Endothelial cell of umbilical vein (primary cell): Measurements from ENCODE around the gene FZD10. TPM values are rescaled to one million over a fixed set of nuclear protein-coding genes. Genes with fewer than 3 reads are reported as not detected.

Source experiments
- BruUV-seq: library from RNA; stranded (reverse); fragments of 400-500 nt; replicated peaks from 2 replicates; lab custom pipeline; 2021; lab: Mats Ljungman, UMichigan
- CTCF ChIA-PET: fragments of 300-600, 350-600 bp; sonication (Branson Sonifier 250); formaldehyde crosslinking; loops from one replicate; lab custom pipeline; 2021; ENCODE audit warnings: antibody characterized with exemption, inconsistent platforms; lab: Charles Lee
- POLR2A ChIA-PET: fragments of 300-600, 350-600 bp; sonication (Branson Sonifier 250); formaldehyde crosslinking; loops from one replicate; lab custom pipeline; 2021; ENCODE audit warnings: antibody characterized with exemption, inconsistent platforms; lab: Charles Lee
- DNase-seq: peaks from one replicate; pipeline ENCODE4 v3.0.0-alpha.2; 2011; ENCODE audit warnings: low read depth, low spot score
- FAIRE-seq: peaks from 2 replicates; lab custom pipeline; 2011; peaks lifted over from hg19 to GRCh38; lab: Jason Lieb, UNC
- H2AFZ ChIP-seq: 2 replicates; pipeline ENCODE4 v1.6.0; 2012; ENCODE audit warnings: low read depth, low read length, control low read depth, inconsistent platforms
- H3K27ac ChIP-seq: 2 replicates; pipeline ENCODE4 v1.5.1; 2011; ENCODE audit warnings: low read depth, mild to moderate bottlenecking, control low read depth, low read length, moderate library complexity; ENCODE audit not compliant: insufficient read depth
- H3K27me3 ChIP-seq, 2 experiments: 2 replicates each; pipeline versions ENCODE4 v1.6.0 to v1.6.1; 2011; ENCODE audit warnings: low read length in 2 of 2, mixed read lengths in 1 of 2; ENCODE audit not compliant: control insufficient read depth in 2 of 2, insufficient read depth in 2 of 2
- H3K36me3 ChIP-seq, 2 experiments: 2 replicates in 1 of 2; 3 replicates in 1 of 2; pipeline ENCODE4 v1.5.1; 2011; ENCODE audit warnings: low read length in 2 of 2, mild to moderate bottlenecking in 1 of 2, moderate library complexity in 1 of 2; ENCODE audit not compliant: control insufficient read depth in 2 of 2, insufficient read depth in 2 of 2; ENCODE audit errors: extremely low read depth in 1 of 2
- H3K4me1 ChIP-seq: 3 replicates; pipeline ENCODE4 v1.5.1; 2011; ENCODE audit warnings: mild to moderate bottlenecking, low read length; ENCODE audit not compliant: control insufficient read depth, insufficient read depth; ENCODE audit errors: extremely low read depth
- H3K4me2 ChIP-seq: 2 replicates; pipeline ENCODE4 v1.6.1; 2011; ENCODE audit warnings: low read length, control low read depth, mixed read lengths; ENCODE audit not compliant: insufficient read depth
- H3K4me3 ChIP-seq, 3 experiments: fragments of 200-600 bp in 1 of 3; sonication (generic), shearing (Covaris generic) in 1 of 3; replicated peaks in 1 of 3; 2 replicates each; pipeline ENCODE4 v1.5.1; 2011 to 2016; ENCODE audit warnings: control low read depth in 3 of 3, low read length in 3 of 3, mild to moderate bottlenecking in 2 of 3, inconsistent platforms in 1 of 3, low read depth in 1 of 3, moderate library complexity in 1 of 3; ENCODE audit not compliant: insufficient read depth in 1 of 3
- H3K79me2 ChIP-seq: 2 replicates; pipeline ENCODE4 v1.6.0; 2012; ENCODE audit warnings: low read length, inconsistent platforms; ENCODE audit not compliant: control insufficient read depth, insufficient read depth
- H3K9ac ChIP-seq: replicated peaks from 2 replicates; pipeline ENCODE3; 2011; ENCODE audit warnings: low read length, control low read depth; ENCODE audit not compliant: insufficient read depth; ENCODE audit errors: extremely low read depth
- H3K9me1 ChIP-seq: replicated peaks from 3 replicates; pipeline ENCODE4 v1.6.0; 2011; ENCODE audit warnings: mild to moderate bottlenecking, low read length; ENCODE audit not compliant: control insufficient read depth, insufficient read depth; ENCODE audit errors: extremely low read depth
- H3K9me3 ChIP-seq: replicated peaks from 2 replicates; pipeline ENCODE4 v1.5.1; 2012; ENCODE audit warnings: low read length, inconsistent platforms; ENCODE audit not compliant: control insufficient read depth, insufficient read depth
- H4K20me1 ChIP-seq: replicated peaks from 2 replicates; pipeline ENCODE3; 2011; ENCODE audit warnings: mild to moderate bottlenecking, low read length; ENCODE audit not compliant: control insufficient read depth, insufficient read depth; ENCODE audit errors: extremely low read depth
- CTCF ChIP-seq, 2 donors: IDR thresholded peaks; 1 replicate in 1 of 2; 2 replicates in 1 of 2; pipeline ENCODE4 v1.5.1; 2011; ENCODE audit warnings: low read length in 2 of 2, mild to moderate bottlenecking in 2 of 2, moderate library complexity in 2 of 2, control low read depth in 1 of 2, inconsistent platforms in 1 of 2, low read depth in 1 of 2; ENCODE audit not compliant: insufficient read depth in 1 of 2; ENCODE audit errors: extremely low read depth in 1 of 2
- EZH2 ChIP-seq: IDR thresholded peaks from 2 replicates; pipeline ENCODE4 v1.6.1; 2012; ENCODE audit warnings: borderline replicate concordance, low read depth, mild to moderate bottlenecking, moderate library complexity, low read length, inconsistent platforms; ENCODE audit not compliant: severe bottlenecking
- FOS ChIP-seq: IDR thresholded peaks from 2 replicates; pipeline ENCODE4 v1.6.1; 2011; ENCODE audit warnings: mild to moderate bottlenecking, low read length, moderate library complexity, borderline replicate concordance; ENCODE audit not compliant: insufficient read depth
- GATA2 ChIP-seq: IDR thresholded peaks from 2 replicates; pipeline ENCODE4 v1.7.0; 2011; ENCODE audit warnings: low read depth, mild to moderate bottlenecking, moderate library complexity, mixed read lengths, low read length; ENCODE audit not compliant: insufficient read length, insufficient read depth
- JUN ChIP-seq: IDR thresholded peaks from 2 replicates; pipeline ENCODE4 v1.6.1; 2011; ENCODE audit warnings: borderline replicate concordance, low read depth; ENCODE audit not compliant: insufficient read length, insufficient read depth
- MYC ChIP-seq: IDR thresholded peaks from one replicate; pipeline ENCODE4 v1.6.1; 2011; ENCODE audit warnings: mild to moderate bottlenecking, low read depth, low read length
- POLR2A ChIP-seq: IDR thresholded peaks from 2 replicates; pipeline ENCODE4 v1.6.1; 2012; ENCODE audit warnings: low read depth, mild to moderate bottlenecking, control low read depth, low read length
- dilution Hi-C: fragments of 300-500 bp; cut with MboI; formaldehyde crosslinking; loops from one replicate; pipeline ENCODE4 v1.15.0; 2019; ENCODE audit warnings: low sequenced_read_pairs; ENCODE audit not compliant: extremely low pct_ligation_motif_present
- intact Hi-C: fragments of 100-400 bp; cut with micrococcal nuclease; formaldehyde crosslinking; loops from one replicate; pipeline ENCODE4 v1.10.0; 2022
- polyA plus RNA-seq, 4 experiments: library from polyadenylated mRNA; depleted of rRNA in 3 of 4; stranded (reverse) in 3 of 4; unstranded in 1 of 4; fragments of >200 nt; gene quantifications; 2 replicates each; pipeline versions ENCODE4 v1.2.1 to v1.2.3, GENCODE V29; 2011 to 2012; ENCODE audit warnings: missing spikeins in 1 of 4
- total RNA-seq: library from RNA; stranded (reverse); gene quantifications from 2 replicates; pipeline ENCODE4 v1.2.3, GENCODE V29; 2021
- TF ChIP-seq, protein P1 (sequence below): IDR thresholded peaks from 2 replicates; pipeline ENCODE4 v1.6.1; 2011; ENCODE audit not compliant: insufficient read depth, insufficient read length

FZD10 gene
- total and polyA plus RNA-seq, 2 donors (not counting 3 experiments of a cell fraction or from before 2014, with no cell fraction given): not detected

DNA sequence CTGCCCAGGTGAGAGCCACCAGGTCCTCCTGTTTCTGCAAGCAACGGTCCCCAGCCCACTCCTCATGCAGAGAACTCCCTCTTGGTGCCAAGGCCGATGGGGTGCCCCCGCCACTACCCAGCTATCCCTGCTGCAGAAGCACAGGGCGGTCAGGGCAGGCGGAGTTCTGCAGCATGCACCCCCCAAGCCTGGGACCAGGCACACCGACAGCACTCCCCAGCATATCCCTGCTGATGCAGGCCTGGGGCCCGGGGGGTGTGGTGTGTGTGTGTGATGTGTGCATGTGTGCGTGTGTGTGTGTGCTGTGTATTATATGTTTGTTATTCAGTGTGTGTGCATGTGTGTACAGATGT is 27.7 kb upstream of the FZD10 start:
- Histone ChIP-seq H4K20me1 (no peaks in the 10 kb centered on the region), H3K4me3 (no peak overlapping the region), H3K27me3 (no peaks in the 10 kb centered on the region), H3K9me1 (no peaks in the 10 kb centered on the region), H3K9ac (no peak overlapping the region), H3K36me3 (no peaks in the 10 kb centered on the region), H3K9me3 (peaks cover 10% of the 10 kb centered on the region), H2AFZ (no peak overlapping the region), H3K79me2 (no peaks in the 10 kb centered on the region), H3K4me2 (no peak overlapping the region), H3K4me1 (no peaks in the 10 kb centered on the region), H3K27ac (no peak overlapping the region)
- FAIRE-seq: no peak
- dilution Hi-C loops: no loop called here
- POLR2A ChIA-PET: no interaction called here
- CTCF ChIA-PET: no interaction called here
- TF ChIP-seq POLR2A (no peak), FOS (no peak)
- no peak for DNase-seq
- no TSS peak for BruUV-seq
- intact Hi-C loops: no loop called here

DNA sequence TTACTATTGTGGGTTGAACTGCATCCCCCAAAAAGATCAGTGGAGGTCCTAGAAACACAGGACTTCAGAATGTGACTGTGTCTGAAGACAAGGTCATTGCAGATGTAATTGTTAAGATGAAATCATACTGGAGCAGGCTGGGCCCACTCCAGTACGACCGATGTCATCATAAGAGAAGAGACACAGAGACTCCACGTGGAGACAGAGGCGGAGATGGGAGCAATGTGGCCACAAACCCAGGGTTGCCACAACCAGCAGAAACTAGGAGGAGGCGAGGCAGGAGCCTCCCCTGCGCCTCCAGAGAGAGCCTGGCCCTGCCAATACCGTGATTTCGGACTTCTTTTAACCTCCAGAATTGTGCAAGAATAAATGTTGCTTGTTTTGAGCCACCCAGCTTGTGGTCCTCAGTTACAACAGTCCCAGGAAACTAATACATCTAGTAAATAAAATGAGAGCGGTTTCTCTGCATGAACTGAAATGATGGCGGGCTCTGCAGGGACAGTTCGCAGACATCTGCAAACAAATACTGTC is 25.7 kb upstream of the FZD10 start:
- H3K4me2 ChIP-seq: no peak overlapping the region
- no peak overlapping the region for H3K9ac ChIP-seq
- FAIRE-seq (no peak), DNase-seq (no peak)
- H3K27me3 ChIP-seq: no peaks in the 10 kb centered on the region
- H2AFZ ChIP-seq: no peak overlapping the region
- dilution Hi-C loops (no loop called here), intact Hi-C loops (no loop called here)
- H3K4me3 ChIP-seq: no peak overlapping the region
- no peak for TF ChIP-seq JUN
- no peak for TF ChIP-seq FOS
- no peak for TF ChIP-seq EZH2
- TF ChIP-seq, protein P1, sequence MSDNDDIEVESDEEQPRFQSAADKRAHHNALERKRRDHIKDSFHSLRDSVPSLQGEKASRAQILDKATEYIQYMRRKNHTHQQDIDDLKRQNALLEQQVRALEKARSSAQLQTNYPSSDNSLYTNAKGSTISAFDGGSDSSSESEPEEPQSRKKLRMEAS: no peak
- TF ChIP-seq CTCF (IDR thresholded peaks at IDR 0.05; ENCODE audit: extremely low read depth in 1 of 2, insufficient read depth in 1 of 2, low read depth in 1 of 2, low read length in 2 of 2): no peak
- TF ChIP-seq MYC: no peak
- TF ChIP-seq POLR2A: no peak
- no peak for TF ChIP-seq GATA2
- no TSS peak for BruUV-seq
- H3K9me1 ChIP-seq: no peaks in the 10 kb centered on the region
- H3K27ac ChIP-seq: no peak overlapping the region
- peaks cover 6% of the 10 kb centered on the region for H3K9me3 ChIP-seq
- CTCF ChIA-PET: no interaction called here
- no peaks in the 10 kb centered on the region for H4K20me1 ChIP-seq
- POLR2A ChIA-PET: no interaction called here
- H3K36me3 ChIP-seq: no peaks in the 10 kb centered on the region
- no peaks in the 10 kb centered on the region for H3K4me1 ChIP-seq
- no peaks in the 10 kb centered on the region for H3K79me2 ChIP-seq
